AG09319 (cell line): ENCODE results near the gene SUMO2.
"Not testable (repeated sequence)": the region's sequence is repeated elsewhere in the genome, so short reads cannot be mapped to it uniquely, and the experiment has no call there.

Source experiments
- DNase-seq: peaks from one replicate; pipeline ENCODE4 v3.0.0-alpha.2; 2010; ENCODE audit warnings: low read depth; ENCODE audit errors: extremely low read depth
- CTCF ChIP-seq: IDR thresholded peaks from 2 replicates; pipeline ENCODE4 v1.5.1; 2011; ENCODE audit warnings: low read depth, mild to moderate bottlenecking, inconsistent platforms, low read length, moderate library complexity

The SUMO2 gene

GRCh38 chr17:75142236-75142971 is 40.4 kb downstream of the SUMO2 start:
- DNase-seq: no peak
- no peak for TF ChIP-seq CTCF

GRCh38 chr17:75138519-75138918 is 44.2 kb downstream of the SUMO2 start:
- DNase-seq: no peak
- TF ChIP-seq CTCF: no peak

- DNase-seq: not testable (repeated sequence)
These were observed 45.0 kb downstream of the SUMO2 start for GRCh38 chr17:75137762-75138161.

- TF ChIP-seq CTCF: no peak
- no peak for DNase-seq
These were observed 46.8 kb downstream of the SUMO2 start for GRCh38 chr17:75135946-75136345.

- no peak for TF ChIP-seq CTCF
- DNase-seq: no peak
These were observed 47.3 kb downstream of the SUMO2 start for GRCh38 chr17:75135452-75135851.

- not testable (repeated sequence) for DNase-seq
These were observed 49.0 kb downstream of the SUMO2 start for GRCh38 chr17:75133607-75134347.

- TF ChIP-seq CTCF: no peak
- DNase-seq: no peak
These were observed 49.8 kb downstream of the SUMO2 start for GRCh38 chr17:75133001-75133400.

GRCh38 chr17:75132018-75133000 is 50.5 kb downstream of the SUMO2 start:
- DNase-seq: not testable (repeated sequence)
